Measurements from ENCODE around the gene SLC46A2. TPM values are rescaled to one million over a fixed set of nuclear protein-coding genes. Genes with fewer than 3 reads are reported as not detected.

The SLC46A2 gene
- total RNA-seq, 2 donors from 2014 or later = not detected

GRCh38 chr9:112856843-112857242 is 33.8 kb downstream of the SLC46A2 start:
- Histone ChIP-seq H3K9me3 (ENCODE audit: control insufficient read depth, low read length) (peaks cover 10% of the 10 kb centered on the region), H3K27me3 (ENCODE audit: control insufficient read depth, insufficient read depth, low read length, poor library complexity, severe bottlenecking) (no peaks in the 10 kb centered on the region), H3K27ac (ENCODE audit: low read depth, low read length) (no peak overlapping the region), H3K4me1 (ENCODE audit: control insufficient read depth, insufficient read depth, low read length) (no peaks in the 10 kb centered on the region), H3K4me3 (ENCODE audit: low read length) (no peak overlapping the region), H3K36me3 (ENCODE audit: control insufficient read depth, insufficient read depth, low read length) (peaks cover 6% of the 10 kb centered on the region), H3K9ac (ENCODE audit: extremely low read depth, low read length, poor library complexity, severe bottlenecking) (no peak overlapping the region)
- 92 to 94% methylated on average over 13 to 14 of the region's 14 CpGs for WGBS, 2 experiments (ENCODE audit: insufficient coverage in 1 of 2, insufficient read length in 1 of 2)
- Mint-ChIP-seq H3K27ac (no peak overlapping the region), H3K4me3 (no peak overlapping the region), H3K27me3 (ENCODE audit: insufficient read depth) (no peaks in the 10 kb centered on the region), H3K4me1 (peaks cover 16% of the 10 kb centered on the region), H3K9me3 (peaks cover 8% of the 10 kb centered on the region), H3K36me3 (ENCODE audit: low read depth) (peaks cover 21% of the 10 kb centered on the region)
- no peak for DNase-seq
- no peak for TF ChIP-seq CTCF (conservative IDR thresholded peaks at IDR 0.05)

- 88 to 96% methylated on average over 7 to 8 of the region's 8 CpGs for WGBS, 2 experiments (ENCODE audit: insufficient coverage in 1 of 2, insufficient read length in 1 of 2)
Observed at GRCh38 chr9:112856200-112856599, 34.5 kb downstream of the SLC46A2 start.

DNA sequence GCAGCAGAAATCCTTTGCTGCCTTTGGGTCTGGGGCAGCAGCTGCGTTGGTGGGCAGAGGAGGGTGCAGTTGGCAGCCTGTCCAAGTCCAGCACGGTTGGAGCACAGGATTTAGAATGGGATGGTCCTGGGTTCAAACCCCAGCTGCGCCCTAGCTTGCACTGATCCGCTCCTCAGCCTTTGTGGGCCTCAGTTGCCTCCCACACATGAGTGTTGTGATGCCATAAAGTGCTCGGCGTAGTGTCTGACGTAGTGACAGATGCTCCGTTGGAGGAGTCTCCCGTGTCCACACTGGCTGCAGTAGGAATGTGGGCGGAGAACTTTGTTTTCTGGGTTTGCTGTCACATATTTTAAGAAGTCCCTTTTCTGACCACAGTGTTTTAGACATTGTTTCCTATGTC is 36.0 kb downstream of the SLC46A2 start:
- 91 to 97% methylated on average over 7 to 10 of the region's 10 CpGs for WGBS, 2 experiments (ENCODE audit: insufficient coverage in 1 of 2, insufficient read length in 1 of 2)
- H3K36me3 ChIP-seq (ENCODE audit: control insufficient read depth, insufficient read depth, low read length) = peaks cover 6% of the 10 kb centered on the region
- H3K9ac ChIP-seq (ENCODE audit: extremely low read depth, low read length, poor library complexity, severe bottlenecking) = no peak overlapping the region
- Mint-ChIP-seq H3K27me3 (ENCODE audit: insufficient read depth) (no peaks in the 10 kb centered on the region), H3K4me1 (peaks cover 12% of the 10 kb centered on the region), H3K9me3 (no peaks in the 10 kb centered on the region), H3K4me3 (no peak overlapping the region), H3K27ac (peak overlapping the region; percentile 46), H3K36me3 (ENCODE audit: low read depth) (peaks cover 23% of the 10 kb centered on the region)
- no peak overlapping the region for H3K4me3 ChIP-seq (ENCODE audit: low read length)
- no peaks in the 10 kb centered on the region for H3K9me3 ChIP-seq (ENCODE audit: control insufficient read depth, low read length)
- no peak overlapping the region for H3K27ac ChIP-seq (ENCODE audit: low read depth, low read length)
- DNase-seq = no peak
- no peak for TF ChIP-seq CTCF (conservative IDR thresholded peaks at IDR 0.05)
- no peaks in the 10 kb centered on the region for H3K27me3 ChIP-seq (ENCODE audit: control insufficient read depth, insufficient read depth, low read length, poor library complexity, severe bottlenecking)
- no peaks in the 10 kb centered on the region for H3K4me1 ChIP-seq (ENCODE audit: control insufficient read depth, insufficient read depth, low read length)

More at GRCh38 chr9:112856200-112856599, 34.5 kb downstream of the SLC46A2 start:
- no peak for DNase-seq
- Mint-ChIP-seq H3K27ac (peak overlapping the region; percentile 27), H3K27me3 (ENCODE audit: insufficient read depth) (no peaks in the 10 kb centered on the region), H3K4me3 (no peak overlapping the region), H3K9me3 (peaks cover 8% of the 10 kb centered on the region), H3K4me1 (peaks cover 12% of the 10 kb centered on the region), H3K36me3 (ENCODE audit: low read depth) (peaks cover 25% of the 10 kb centered on the region)
- no peak overlapping the region for H3K27ac ChIP-seq (ENCODE audit: low read depth, low read length)
- no peak for TF ChIP-seq CTCF (conservative IDR thresholded peaks at IDR 0.05)
- no peaks in the 10 kb centered on the region for H3K27me3 ChIP-seq (ENCODE audit: control insufficient read depth, insufficient read depth, low read length, poor library complexity, severe bottlenecking)
- peaks cover 10% of the 10 kb centered on the region for H3K9me3 ChIP-seq (ENCODE audit: control insufficient read depth, low read length)
- H3K4me3 ChIP-seq (ENCODE audit: low read length) = no peak overlapping the region
- peaks cover 6% of the 10 kb centered on the region for H3K36me3 ChIP-seq (ENCODE audit: control insufficient read depth, insufficient read depth, low read length)
- no peaks in the 10 kb centered on the region for H3K4me1 ChIP-seq (ENCODE audit: control insufficient read depth, insufficient read depth, low read length)
- H3K9ac ChIP-seq (ENCODE audit: extremely low read depth, low read length, poor library complexity, severe bottlenecking) = no peak overlapping the region
